ENCODE measurements around the gene TERT.

DNA sequence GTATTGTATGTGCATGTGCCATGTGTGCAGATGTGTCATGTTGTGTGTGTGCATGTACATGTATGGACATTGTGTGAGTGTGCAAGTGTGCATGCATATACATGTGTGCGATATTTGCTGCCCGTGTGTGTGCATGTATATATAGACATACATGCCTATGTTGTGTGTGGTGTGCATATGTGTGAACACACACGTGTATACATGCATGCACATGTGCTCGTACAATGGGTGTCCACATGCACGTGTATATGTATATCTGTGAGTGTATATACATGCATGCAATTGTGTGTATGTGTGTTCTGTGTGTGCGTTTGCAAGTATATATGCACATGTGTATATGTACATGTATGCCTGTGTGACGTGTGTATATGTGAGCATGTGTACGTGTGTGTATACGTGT is 72.7 kb downstream of the TERT start:
- no peak for TF ChIP-seq POLR2AphosphoS5 (IDR thresholded peaks at IDR 0.05)
- TF ChIP-seq, protein P1, sequence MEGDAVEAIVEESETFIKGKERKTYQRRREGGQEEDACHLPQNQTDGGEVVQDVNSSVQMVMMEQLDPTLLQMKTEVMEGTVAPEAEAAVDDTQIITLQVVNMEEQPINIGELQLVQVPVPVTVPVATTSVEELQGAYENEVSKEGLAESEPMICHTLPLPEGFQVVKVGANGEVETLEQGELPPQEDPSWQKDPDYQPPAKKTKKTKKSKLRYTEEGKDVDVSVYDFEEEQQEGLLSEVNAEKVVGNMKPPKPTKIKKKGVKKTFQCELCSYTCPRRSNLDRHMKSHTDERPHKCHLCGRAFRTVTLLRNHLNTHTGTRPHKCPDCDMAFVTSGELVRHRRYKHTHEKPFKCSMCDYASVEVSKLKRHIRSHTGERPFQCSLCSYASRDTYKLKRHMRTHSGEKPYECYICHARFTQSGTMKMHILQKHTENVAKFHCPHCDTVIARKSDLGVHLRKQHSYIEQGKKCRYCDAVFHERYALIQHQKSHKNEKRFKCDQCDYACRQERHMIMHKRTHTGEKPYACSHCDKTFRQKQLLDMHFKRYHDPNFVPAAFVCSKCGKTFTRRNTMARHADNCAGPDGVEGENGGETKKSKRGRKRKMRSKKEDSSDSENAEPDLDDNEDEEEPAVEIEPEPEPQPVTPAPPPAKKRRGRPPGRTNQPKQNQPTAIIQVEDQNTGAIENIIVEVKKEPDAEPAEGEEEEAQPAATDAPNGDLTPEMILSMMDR (IDR thresholded peaks at IDR 0.05): no peak

All from prostate gland (tissue), 2 donors.